HepG2 (cell line): Measurements from ENCODE around the gene C16orf54. TPM values are rescaled to one million over a fixed set of nuclear protein-coding genes. Genes with fewer than 3 reads are reported as not detected.

Source experiments
- ATF4 ChIP-seq, 2 experiments: fragments of 450-650 bp in 1 of 2; sonication (generic) in 1 of 2; formaldehyde crosslinking; IDR thresholded peaks; 2 replicates each; pipeline versions ENCODE4 v1.5.0 to v1.8.0; 2020 to 2022; ENCODE audit warnings: mild to moderate bottlenecking in 1 of 2, missing genetic modification reagents in 1 of 2
- ATF7 ChIP-seq, 2 experiments: fragments of 450-650 bp in 1 of 2; sonication (generic) in 1 of 2; formaldehyde crosslinking in 1 of 2; IDR thresholded peaks; 2 replicates each; pipeline versions ENCODE4 v1.4.0 to v1.6.1; 2016 to 2020; ENCODE audit warnings: antibody characterized with exemption in 1 of 2, mild to moderate bottlenecking in 1 of 2, missing genetic modification reagents in 1 of 2
- IRF1 ChIP-seq: sonication (generic); formaldehyde crosslinking; IDR thresholded peaks from 2 replicates; pipeline ENCODE4 v1.4.0; 2020; ENCODE audit warnings: low read depth, mild to moderate bottlenecking, missing genetic modification reagents
- KDM6A ChIP-seq: IDR thresholded peaks from 2 replicates; pipeline ENCODE4 v1.6.1; 2016; ENCODE audit warnings: low read depth
- RBM22 ChIP-seq: fragments of 200-400 bp; formaldehyde crosslinking; optimal IDR thresholded peaks from 2 replicates; pipeline ENCODE3; 2017; ENCODE audit warnings: mild to moderate bottlenecking, low read length, moderate library complexity
- SIX1 ChIP-seq: sonication (generic); formaldehyde crosslinking; IDR thresholded peaks from 2 replicates; pipeline ENCODE4 v1.4.0; 2020; ENCODE audit warnings: missing genetic modification reagents, borderline replicate concordance
- SKIL ChIP-seq: sonication (generic); formaldehyde crosslinking; IDR thresholded peaks from 2 replicates; pipeline ENCODE4 v1.8.0; 2022; ENCODE audit warnings: missing genetic modification reagents, mild to moderate bottlenecking, moderate library complexity, borderline replicate concordance
- ZBTB42 ChIP-seq: sonication (generic); formaldehyde crosslinking; IDR thresholded peaks from 2 replicates; pipeline ENCODE4 v1.5.0; 2020; ENCODE audit warnings: mild to moderate bottlenecking, missing genetic modification reagents
- ZBTB7B ChIP-seq: sonication (generic); formaldehyde crosslinking; IDR thresholded peaks from 2 replicates; pipeline ENCODE4 v1.4.0; 2020; ENCODE audit warnings: missing genetic modification reagents
- ZFP37 ChIP-seq: sonication (generic); formaldehyde crosslinking; IDR thresholded peaks from 2 replicates; pipeline ENCODE4 v1.4.0; 2020; ENCODE audit warnings: missing genetic modification reagents, borderline replicate concordance
- ZNF350 ChIP-seq: sonication (generic); formaldehyde crosslinking; IDR thresholded peaks from 2 replicates; pipeline ENCODE4 v1.4.0; 2020; ENCODE audit warnings: mild to moderate bottlenecking, low read depth, missing genetic modification reagents, borderline replicate concordance
- ZNF367 ChIP-seq: sonication (generic); formaldehyde crosslinking; IDR thresholded peaks from 2 replicates; pipeline ENCODE4 v1.4.0; 2020; ENCODE audit warnings: missing genetic modification reagents, borderline replicate concordance
- ZNF44 ChIP-seq: sonication (generic); formaldehyde crosslinking; IDR thresholded peaks from 2 replicates; pipeline ENCODE4 v1.5.1; 2020; ENCODE audit warnings: mild to moderate bottlenecking, missing genetic modification reagents
- ZSCAN12 ChIP-seq: sonication (generic); formaldehyde crosslinking; IDR thresholded peaks from 2 replicates; pipeline ENCODE4 v1.9.0; 2021; ENCODE audit warnings: mild to moderate bottlenecking, missing genetic modification reagents
- polyA plus RNA-seq, 8 experiments: library from polyadenylated mRNA; depleted of rRNA in 3 of 8; stranded (reverse) in 7 of 8; unstranded in 1 of 8; fragments of >200 nt; fragmentation: Illumina TruSeq in 4 of 8; extraction: Trizol in 4 of 8; gene quantifications; 2 replicates each; pipeline versions ENCODE4 v1.2.1 to v1.2.3, GENCODE V29; 2011 to 2016; ENCODE audit warnings: low read depth in 4 of 8, missing spikeins in 1 of 8, mixed read lengths in 1 of 8; ENCODE audit not compliant: insufficient read depth in 1 of 8
- total RNA-seq, 5 experiments: library from RNA; depleted of rRNA; stranded (reverse); fragments of >200 nt; fragmentation: Illumina TruSeq; extraction: Trizol; gene quantifications; 2 replicates each; pipeline ENCODE4 v1.2.3, GENCODE V29; 2016; ENCODE audit warnings: low read depth in 1 of 5
- TF ChIP-seq, protein P1 (sequence below): sonication (generic); formaldehyde crosslinking; IDR thresholded peaks from 2 replicates; pipeline ENCODE4 v1.8.1; 2023; ENCODE audit warnings: missing genetic modification reagents, mild to moderate bottlenecking, borderline replicate concordance
- TF ChIP-seq, protein P2 (sequence below), 2 experiments: sonication (generic) in 1 of 2; formaldehyde crosslinking in 1 of 2; IDR thresholded peaks; 2 replicates each; pipeline versions ENCODE4 v1.5.1 to v1.6.1; 2011 to 2020; ENCODE audit warnings: borderline replicate concordance in 1 of 2, low read depth in 1 of 2, low read length in 1 of 2, mild to moderate bottlenecking in 1 of 2, missing genetic modification reagents in 1 of 2, moderate library complexity in 1 of 2
- TF ChIP-seq, protein P3 (sequence below): sonication (generic); formaldehyde crosslinking; IDR thresholded peaks from 2 replicates; pipeline ENCODE4 v1.8.1; 2022; ENCODE audit warnings: low read depth, mild to moderate bottlenecking, missing genetic modification reagents
- TF ChIP-seq, protein P4 (sequence below): sonication (generic); formaldehyde crosslinking; IDR thresholded peaks from 2 replicates; pipeline ENCODE4 v1.4.0; 2020; ENCODE audit warnings: missing genetic modification reagents

The C16orf54 gene
- total and polyA plus RNA-seq, 2 of the 13 experiments (the other 11 are each of a cell fraction or from before 2014, with no cell fraction given): not detected

- no peak for TF ChIP-seq SKIL (CRISPR knock-in tag)
- TF ChIP-seq, protein P1, sequence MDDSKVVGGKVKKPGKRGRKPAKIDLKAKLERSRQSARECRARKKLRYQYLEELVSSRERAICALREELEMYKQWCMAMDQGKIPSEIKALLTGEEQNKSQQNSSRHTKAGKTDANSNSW (CRISPR knock-in tag): peak; percentile 56; the same call in 1 of the 2 replicates
- TF ChIP-seq ZBTB42 (CRISPR knock-in tag): no peak
- no peak for TF ChIP-seq RBM22
- TF ChIP-seq ZSCAN12 (CRISPR knock-in tag): no peak
- no peak for TF ChIP-seq ATF4 (CRISPR knock-in tag; IDR thresholded peaks at IDR 0.05)
- no peak for TF ChIP-seq ZNF367 (CRISPR knock-in tag)
- TF ChIP-seq ZNF44 (CRISPR knock-in tag): peak; percentile 86
- no peak for TF ChIP-seq ZFP37 (CRISPR knock-in tag)
- TF ChIP-seq, protein P2, sequence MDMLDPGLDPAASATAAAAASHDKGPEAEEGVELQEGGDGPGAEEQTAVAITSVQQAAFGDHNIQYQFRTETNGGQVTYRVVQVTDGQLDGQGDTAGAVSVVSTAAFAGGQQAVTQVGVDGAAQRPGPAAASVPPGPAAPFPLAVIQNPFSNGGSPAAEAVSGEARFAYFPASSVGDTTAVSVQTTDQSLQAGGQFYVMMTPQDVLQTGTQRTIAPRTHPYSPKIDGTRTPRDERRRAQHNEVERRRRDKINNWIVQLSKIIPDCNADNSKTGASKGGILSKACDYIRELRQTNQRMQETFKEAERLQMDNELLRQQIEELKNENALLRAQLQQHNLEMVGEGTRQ (IDR thresholded peaks at IDR 0.05; ENCODE audit: low read depth, low read length): peak; percentile 3; the same call in 1 of the 2 replicates
- TF ChIP-seq, protein P2 (CRISPR knock-in tag; IDR thresholded peaks at IDR 0.05; ENCODE audit: borderline replicate concordance): no peak
- TF ChIP-seq KDM6A: 0 out of 2 replicates have a peak, but pooled peaks have one; percentile 38
- TF ChIP-seq ZBTB7B (CRISPR knock-in tag): 0 out of 2 replicates have a peak, but pooled peaks have one; percentile 33
- TF ChIP-seq, protein P3, sequence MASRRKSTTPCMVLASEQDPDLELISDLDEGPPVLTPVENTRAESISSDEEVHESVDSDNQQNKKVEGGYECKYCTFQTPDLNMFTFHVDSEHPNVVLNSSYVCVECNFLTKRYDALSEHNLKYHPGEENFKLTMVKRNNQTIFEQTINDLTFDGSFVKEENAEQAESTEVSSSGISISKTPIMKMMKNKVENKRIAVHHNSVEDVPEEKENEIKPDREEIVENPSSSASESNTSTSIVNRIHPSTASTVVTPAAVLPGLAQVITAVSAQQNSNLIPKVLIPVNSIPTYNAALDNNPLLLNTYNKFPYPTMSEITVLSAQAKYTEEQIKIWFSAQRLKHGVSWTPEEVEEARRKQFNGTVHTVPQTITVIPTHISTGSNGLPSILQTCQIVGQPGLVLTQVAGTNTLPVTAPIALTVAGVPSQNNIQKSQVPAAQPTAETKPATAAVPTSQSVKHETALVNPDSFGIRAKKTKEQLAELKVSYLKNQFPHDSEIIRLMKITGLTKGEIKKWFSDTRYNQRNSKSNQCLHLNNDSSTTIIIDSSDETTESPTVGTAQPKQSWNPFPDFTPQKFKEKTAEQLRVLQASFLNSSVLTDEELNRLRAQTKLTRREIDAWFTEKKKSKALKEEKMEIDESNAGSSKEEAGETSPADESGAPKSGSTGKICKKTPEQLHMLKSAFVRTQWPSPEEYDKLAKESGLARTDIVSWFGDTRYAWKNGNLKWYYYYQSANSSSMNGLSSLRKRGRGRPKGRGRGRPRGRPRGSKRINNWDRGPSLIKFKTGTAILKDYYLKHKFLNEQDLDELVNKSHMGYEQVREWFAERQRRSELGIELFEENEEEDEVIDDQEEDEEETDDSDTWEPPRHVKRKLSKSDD (CRISPR knock-in tag): peak; percentile 95
- TF ChIP-seq, protein P4, sequence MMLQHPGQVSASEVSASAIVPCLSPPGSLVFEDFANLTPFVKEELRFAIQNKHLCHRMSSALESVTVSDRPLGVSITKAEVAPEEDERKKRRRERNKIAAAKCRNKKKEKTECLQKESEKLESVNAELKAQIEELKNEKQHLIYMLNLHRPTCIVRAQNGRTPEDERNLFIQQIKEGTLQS (CRISPR knock-in tag): 0 out of 2 replicates have a peak, but pooled peaks have one; percentile 18
- no peak for TF ChIP-seq ATF7 (IDR thresholded peaks at IDR 0.05)
- no peak for TF ChIP-seq ATF7 (CRISPR knock-in tag; IDR thresholded peaks at IDR 0.05)
- peak; percentile 37; the same call in 1 of the 2 replicates for TF ChIP-seq ZNF350 (CRISPR knock-in tag)
- no peak for TF ChIP-seq IRF1 (CRISPR knock-in tag)
- no peak for TF ChIP-seq SIX1 (CRISPR knock-in tag)
These were observed 39.2 kb upstream of the C16orf54 start (continued) for GRCh38 chr16:29784901-29785500.
